HG03432 (cell line): Measurements from ENCODE around the gene PLXNA2.

Experiments used
- ATAC-seq: cut with Tn5 transposase; IDR thresholded peaks from one replicate; pipeline ENCODE4 v1.9.1; 2021; ENCODE audit warnings: mild to moderate bottlenecking, moderate library complexity; ENCODE audit not compliant: unreplicated experiment

PLXNA2 gene

GRCh38 chr1:208006258-208006920 is 237.8 kb downstream of the PLXNA2 start:
- ATAC-seq: no peak

- no peak for ATAC-seq
Measured at GRCh38 chr1:208004851-208005250, 239.3 kb downstream of the PLXNA2 start.

- ATAC-seq: no peak
Measured at GRCh38 chr1:208003241-208003640, 240.9 kb downstream of the PLXNA2 start.

DNA sequence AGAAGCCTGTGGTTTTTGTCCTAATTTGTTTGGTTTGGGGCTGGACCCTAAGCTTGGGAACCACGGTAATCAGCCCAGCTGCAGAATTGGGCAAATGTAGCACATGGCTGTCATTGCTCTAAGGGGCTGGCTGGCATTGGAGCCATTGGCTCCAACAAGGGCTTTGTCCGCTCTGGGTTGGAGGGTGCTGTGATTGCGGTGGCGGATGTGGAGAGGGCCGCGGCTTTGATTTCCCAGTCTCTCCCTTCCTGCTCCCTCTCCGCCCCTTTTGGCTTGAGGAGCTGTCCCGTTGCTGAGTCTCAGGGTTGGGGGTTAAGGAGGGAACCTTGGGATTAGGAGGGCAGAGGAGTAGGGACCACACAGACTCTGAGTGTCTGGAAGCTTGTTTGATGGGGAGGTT is 241.5 kb downstream of the PLXNA2 start:
- no peak for ATAC-seq

DNA sequence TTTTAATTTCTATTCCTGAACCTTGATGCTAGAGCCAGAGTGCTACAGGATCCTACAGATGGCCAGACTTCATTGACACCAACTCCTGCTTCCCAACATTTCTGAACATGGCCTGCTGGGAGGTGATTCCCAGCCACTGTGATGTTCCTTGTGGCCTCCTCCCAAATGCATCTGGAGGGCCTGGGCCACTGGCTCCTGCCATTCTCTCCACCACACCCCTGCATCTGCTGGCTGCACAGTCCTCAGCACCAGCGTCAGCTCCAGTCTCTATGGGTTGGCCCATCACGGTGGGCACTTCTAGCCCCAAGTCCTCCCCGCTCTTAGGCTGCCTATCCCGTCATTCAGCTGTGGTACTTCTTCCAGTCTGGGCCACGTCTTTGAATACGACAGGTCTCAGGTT is 242.1 kb downstream of the PLXNA2 start:
- no peak for ATAC-seq

DNA sequence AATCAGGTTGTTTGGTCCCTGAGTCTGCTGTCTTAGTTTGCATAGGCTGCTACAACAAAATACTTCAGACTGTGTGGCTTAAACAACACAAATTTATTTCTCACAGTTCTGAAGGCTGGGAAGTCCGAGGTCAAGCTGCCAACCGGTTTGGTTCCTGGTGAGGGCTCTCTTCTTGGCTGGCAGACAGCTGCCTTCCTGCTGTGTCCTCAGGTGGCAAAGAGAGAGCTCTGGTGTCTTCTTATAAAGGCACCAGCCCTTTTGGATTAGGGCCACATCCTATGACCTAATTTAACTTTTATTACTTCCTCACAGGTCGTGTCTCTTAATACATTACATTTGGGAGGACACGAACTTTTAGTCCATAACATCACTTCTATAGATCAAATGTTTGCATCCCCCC is 243.7 kb downstream of the PLXNA2 start:
- ATAC-seq: no peak

GRCh38 chr1:207999972-208000371 is 244.2 kb downstream of the PLXNA2 start:
- no peak for ATAC-seq

DNA sequence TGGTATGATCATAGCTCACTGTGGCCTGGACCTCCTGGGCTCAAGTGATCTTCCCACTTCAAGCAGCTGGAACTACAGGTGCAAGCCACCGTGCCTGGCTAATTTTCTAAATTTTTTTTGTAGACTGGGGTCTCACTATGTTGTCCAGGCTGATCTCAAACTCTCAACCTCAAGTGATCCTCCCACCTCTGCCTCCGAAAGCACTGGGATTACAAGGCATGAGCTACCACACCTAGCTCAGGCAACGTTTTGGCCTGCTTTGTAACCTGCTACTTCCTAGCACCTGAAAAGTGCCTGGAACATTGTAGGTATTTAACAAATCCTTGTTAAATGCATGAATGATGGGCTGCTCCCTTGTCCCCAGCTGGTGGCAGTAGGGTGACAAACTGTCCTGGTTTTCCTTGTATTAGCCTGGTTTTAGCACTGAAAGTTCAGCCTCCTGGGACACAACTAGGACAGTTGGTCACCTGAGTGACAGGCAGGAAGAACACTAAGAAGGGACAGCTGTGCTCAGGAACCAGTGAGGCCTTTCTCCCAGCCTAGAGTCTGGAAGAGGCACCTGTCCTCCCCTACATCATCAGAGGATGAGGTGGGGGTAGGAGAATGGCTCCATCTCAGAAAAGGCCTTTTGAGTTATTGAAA is 244.8 kb downstream of the PLXNA2 start:
- no peak for ATAC-seq

DNA sequence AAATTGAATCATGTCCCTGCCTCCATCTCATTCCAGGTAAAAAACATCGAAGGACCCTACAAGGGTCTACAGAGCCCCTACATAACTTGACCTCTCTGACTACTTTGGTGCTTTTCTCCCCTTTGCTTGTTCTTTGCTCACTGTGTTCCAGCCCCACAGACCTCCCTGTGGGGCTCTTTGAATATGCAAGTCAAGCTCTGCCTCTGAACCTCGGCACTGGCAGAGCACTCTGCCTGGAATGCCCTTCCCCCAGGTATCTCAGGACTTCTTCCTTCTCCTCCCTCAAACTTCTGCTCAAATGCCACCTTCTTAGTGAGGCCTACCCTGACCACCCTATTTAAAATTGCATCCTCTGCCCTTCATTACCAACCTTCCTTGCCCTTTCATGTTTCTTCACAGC is 245.5 kb downstream of the PLXNA2 start:
- ATAC-seq: no peak

GRCh38 chr1:207997486-207998268 is 246.5 kb downstream of the PLXNA2 start:
- ATAC-seq: peak; percentile 82

GRCh38 chr1:207996636-207997035 is 247.5 kb downstream of the PLXNA2 start:
- no peak for ATAC-seq

GRCh38 chr1:207995576-207995975 is 248.6 kb downstream of the PLXNA2 start:
- ATAC-seq: no peak

- no peak for ATAC-seq
Measured at GRCh38 chr1:207993477-207994445, 250.4 kb downstream of the PLXNA2 start.

GRCh38 chr1:207992677-207993236 is 251.4 kb downstream of the PLXNA2 start:
- ATAC-seq: no peak

GRCh38 chr1:207991583-207992026 is 252.6 kb downstream of the PLXNA2 start:
- ATAC-seq: no peak

DNA sequence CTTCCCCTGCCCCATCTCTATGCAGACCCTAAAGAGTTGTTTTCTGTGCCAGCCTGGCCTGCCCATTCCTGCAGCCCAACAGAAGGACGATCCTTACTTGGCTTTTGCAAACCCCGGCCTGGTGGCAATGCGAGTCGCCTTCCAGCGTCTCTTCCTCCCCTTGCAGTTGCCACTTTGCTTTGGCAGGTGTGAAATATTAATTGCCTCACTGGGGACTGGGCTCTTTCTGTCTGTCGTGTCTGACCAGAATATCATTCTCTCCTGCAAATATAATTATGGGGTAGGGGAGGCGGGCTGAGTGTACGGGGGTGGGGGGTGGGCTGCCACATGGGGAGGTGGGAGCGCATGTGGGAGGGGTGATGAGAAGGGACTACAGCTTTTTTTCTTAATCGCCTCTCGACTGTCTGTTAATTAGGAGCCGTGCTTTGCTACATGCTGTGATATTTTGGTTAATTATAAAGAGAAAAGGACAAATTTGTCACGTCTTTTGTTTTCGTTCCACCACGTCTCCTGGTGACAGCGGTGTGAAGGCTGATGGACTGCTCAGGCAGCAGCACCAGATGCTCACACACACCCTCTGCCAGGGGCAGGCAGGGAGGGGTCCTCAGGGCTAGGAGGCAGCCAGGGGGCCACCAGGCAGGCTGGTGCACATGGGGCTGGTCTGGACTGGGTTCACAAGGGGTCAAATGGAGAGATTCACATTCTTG is 253.2 kb downstream of the PLXNA2 start:
- ATAC-seq: no peak

DNA sequence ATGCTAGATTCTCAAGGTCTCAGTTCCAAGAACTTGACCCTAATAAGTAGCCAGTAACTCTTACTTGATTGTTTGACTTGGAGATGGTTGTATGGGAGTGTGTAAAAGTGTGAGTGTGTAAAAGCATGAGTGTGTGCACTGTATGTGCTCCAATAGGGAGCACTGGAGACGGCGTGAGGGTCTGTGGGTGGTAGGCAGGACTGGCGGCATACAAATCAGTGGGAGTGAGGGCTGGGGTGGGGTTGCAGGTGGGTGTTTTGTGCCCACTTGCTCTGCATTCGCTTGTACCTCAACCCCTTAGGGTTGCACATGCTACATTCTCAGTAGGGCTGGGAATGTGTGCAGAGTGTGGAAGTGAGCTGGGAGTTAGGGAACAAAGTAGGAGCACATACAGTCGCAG is 253.7 kb downstream of the PLXNA2 start:
- ATAC-seq: no peak

- ATAC-seq: no peak
Measured at GRCh38 chr1:207988326-207989165, 255.6 kb downstream of the PLXNA2 start.

DNA sequence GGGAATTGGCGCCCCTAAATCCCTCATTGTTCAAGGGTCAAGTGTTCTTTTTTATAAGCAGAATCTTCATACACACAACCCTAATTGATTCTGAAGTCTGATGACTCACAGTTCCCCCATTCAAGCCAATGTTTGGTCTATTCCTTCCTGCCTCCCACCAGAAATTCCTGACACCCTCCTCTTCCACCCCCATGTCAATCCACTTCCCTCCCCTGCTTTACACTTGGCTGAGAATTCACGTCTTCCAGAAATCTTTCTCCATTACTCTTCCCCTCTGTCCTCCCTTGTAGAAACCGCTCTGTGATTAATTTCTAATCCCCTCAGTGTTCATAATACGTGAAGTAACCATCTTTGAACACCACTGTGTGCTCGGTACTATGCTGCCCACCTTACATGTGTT is 257.0 kb downstream of the PLXNA2 start:
- no peak for ATAC-seq
